Central memory CD4-positive, alpha-beta T cell (primary cell): ENCODE results near the gene CEP70.
A peak's percentile ranks its signal among the peaks of the same experiment; 100 is the strongest.
"Not testable (repeated sequence)": the region's sequence is repeated elsewhere in the genome, so short reads cannot be mapped to it uniquely, and the experiment has no call there.

Experiments
- DNase-seq: peaks from one replicate; pipeline ENCODE4 v3.0.0; 2022
- total RNA-seq, 3 experiments: gene quantifications; one replicate each; lab custom pipeline; 2026; lab: John Stamatoyannopoulos, UW

CEP70 gene
- total RNA-seq: 6.7 to 18.1 (median 15.7) reads per million in 3 experiments

GRCh38 chr3:138594150-138594934 is at the start of gene CEP70:
Gene CEP70, minus strand, starts transcription at chr3:138594260. Its CDS starts 21,333 bp downstream, at chr3:138572927.
- peak; percentile 91 for DNase-seq

GRCh38 chr3:138642927-138643253 is 48.8 kb upstream of the CEP70 start:
- DNase-seq: no peak

DNA sequence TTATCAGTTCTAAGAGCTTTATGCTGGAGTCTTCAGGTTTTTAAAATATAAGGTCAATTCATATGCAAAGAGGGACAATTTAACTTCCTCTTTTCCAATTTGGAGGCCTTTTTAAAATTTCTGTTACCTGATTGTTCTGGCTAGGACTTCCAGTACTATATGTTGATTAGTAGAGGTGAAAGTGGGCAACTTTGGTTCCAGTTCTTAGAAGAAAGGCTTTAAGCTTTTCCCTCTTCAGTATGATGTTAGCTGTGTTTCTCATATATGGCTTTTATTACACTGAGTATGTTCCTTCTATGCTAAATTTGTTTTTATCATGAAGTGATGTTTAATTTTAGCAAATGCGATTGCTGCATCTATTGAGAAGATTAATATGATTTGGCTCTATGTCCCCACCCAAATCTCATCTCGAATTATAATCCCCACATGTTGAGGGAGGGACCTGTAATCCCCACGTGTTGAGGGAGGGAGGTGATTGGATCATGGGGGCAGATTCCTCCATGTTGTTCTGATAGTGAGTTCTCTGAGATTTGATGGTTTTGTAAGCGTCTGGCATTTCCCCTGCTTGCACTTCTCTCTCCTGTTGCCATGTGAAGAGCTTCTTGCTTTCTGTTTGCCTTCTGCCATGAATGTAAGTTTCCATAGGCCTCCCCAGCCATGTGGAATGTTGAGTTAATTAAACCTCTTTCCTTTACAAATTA is 48.3 kb upstream of the CEP70 start:
- DNase-seq: no peak

GRCh38 chr3:138640537-138640936 is 46.5 kb upstream of the CEP70 start:
- DNase-seq: no peak

GRCh38 chr3:138638641-138639040 is 44.6 kb upstream of the CEP70 start:
- DNase-seq: no peak

DNA sequence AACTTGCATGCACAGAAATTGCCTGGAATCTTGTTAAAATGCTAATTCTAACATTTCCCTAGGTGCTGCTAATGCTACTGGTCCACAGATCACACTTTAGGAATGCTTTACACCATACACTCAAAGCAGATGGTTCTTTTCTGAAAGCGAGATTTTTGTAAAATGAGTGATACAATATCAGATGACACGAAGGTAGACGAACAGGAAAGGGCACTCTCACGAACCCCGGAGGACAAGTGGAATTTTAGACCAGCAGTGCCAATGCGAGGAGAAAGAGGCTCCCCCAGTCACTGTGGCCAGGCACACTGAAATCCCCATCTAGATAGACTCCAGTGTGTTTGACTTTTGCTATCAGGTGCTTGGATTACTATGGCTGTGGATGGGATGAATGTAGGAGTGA is 35.5 kb upstream of the CEP70 start:
- no peak for DNase-seq

DNA sequence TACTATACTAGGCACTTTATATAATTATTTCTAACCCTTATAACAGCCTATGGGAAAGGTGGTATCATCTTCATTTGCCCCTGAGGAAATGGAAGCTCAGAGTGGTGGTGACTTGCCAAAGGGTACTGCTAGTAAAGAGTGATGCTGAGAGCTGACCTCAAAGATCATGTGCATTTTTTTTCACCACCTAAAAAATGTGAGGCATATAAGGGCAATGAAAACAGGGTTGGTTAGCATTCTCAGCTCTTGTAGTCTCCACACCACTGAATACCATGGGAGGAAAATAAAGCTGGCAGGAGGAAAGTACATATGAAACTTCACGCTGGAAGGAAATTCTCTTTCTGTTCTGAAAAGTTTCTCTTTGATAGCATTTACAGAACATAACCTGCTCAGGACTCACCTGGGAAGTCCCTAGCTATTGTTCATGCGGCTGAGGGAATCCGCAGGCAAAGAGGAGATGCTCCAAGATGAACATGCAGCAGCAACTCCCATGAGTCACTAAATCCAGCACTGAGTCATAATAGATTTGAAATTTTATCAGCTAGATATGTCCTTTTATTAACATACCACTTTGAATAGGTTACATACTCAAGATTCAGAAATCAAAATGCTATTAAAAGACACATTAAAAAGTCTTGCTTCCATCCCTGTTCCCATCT is 31.8 kb upstream of the CEP70 start:
- no peak for DNase-seq

DNA sequence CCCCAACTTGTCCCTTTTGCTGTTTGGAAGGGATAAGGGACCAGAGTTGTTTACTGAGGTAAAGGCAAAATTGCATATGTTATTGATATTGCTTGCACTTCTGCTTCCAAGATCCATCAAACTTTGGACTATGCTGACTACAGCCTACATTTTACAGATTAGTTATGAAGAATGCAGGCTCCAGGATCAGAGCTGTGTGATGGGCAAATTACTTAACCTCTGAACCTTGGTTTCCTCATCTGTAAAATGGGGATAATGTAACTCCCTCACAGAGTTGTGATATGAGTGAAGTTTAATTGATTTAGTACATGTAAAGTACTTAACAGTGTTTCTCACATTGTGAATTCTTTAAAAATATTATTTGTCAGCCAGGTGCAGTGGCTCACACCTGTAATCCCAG is 30.5 kb upstream of the CEP70 start:
- no peak for DNase-seq

DNA sequence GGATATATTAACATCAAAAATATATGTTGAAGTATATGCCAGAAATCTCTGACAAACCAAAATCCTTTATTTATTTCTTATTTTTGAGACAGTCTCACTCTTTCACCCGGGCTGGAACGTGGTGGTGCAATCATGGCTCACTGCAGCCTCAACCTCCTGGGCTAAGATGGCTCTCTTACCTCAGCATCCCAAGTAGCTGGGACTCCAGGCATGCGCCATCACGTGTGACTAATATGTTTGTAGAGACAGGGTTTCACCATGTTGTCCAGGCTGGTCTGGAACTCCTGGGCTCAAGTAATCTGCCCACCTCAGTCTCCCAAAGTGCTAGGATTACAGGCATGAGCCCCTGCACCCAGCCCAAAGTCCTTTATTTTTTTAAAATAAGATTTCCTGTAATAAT is 26.4 kb upstream of the CEP70 start:
- no peak for DNase-seq

DNA sequence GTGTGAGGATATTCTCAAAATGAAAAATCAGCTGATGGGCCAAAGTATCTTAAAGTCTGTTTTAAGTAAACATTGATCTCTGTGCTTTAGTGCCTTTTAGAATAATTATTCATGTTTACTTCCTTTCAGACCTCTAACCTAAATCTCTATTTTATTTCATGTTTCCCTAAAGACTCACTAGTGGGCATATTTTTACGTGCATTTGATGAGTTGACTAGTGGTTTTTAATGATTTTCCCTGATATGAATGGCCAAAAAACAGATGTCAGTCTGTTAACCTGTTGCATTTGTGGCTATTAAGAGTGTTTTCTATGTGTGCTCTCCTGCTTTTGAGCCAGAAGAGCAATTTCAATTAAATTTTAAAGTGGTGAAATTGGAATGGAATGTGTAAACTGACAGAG is 21.4 kb upstream of the CEP70 start:
- DNase-seq: no peak

GRCh38 chr3:138609898-138610266 is 15.8 kb upstream of the CEP70 start:
- no peak for DNase-seq

GRCh38 chr3:138608322-138609135 is 14.5 kb upstream of the CEP70 start, which contains the start of gene FAIM:
Gene FAIM, plus strand, starts transcription at chr3:138608771. Its CDS starts 10,956 bp downstream, at chr3:138619727.
- peak; percentile 66 for DNase-seq

DNA sequence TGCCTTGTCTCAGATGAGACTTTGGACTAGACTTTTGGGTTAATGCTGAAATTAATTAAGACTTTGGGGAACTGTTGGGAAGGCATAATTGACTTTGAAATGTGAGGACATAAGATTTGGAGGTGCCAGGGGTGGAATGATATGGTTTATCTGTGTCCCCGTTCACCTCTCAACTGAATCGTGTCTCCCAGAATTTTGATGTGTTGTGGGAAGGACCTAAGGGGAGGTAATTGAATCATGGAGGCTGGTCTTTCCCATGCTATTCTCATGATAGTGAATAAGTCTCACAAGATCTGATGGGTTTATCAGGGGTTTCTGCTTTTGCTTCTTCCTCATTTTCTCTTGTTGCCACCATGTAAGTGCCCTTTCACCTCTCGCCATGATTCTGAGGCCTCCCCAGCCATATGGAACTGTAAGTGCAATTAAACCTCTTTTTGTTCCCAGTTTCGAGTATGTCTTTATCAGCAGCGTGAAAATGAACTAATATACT is 10.1 kb upstream of the CEP70 start:
- not testable (repeated sequence) for DNase-seq

GRCh38 chr3:138601661-138602060 is 7.6 kb upstream of the CEP70 start:
- not testable (repeated sequence) for DNase-seq

DNA sequence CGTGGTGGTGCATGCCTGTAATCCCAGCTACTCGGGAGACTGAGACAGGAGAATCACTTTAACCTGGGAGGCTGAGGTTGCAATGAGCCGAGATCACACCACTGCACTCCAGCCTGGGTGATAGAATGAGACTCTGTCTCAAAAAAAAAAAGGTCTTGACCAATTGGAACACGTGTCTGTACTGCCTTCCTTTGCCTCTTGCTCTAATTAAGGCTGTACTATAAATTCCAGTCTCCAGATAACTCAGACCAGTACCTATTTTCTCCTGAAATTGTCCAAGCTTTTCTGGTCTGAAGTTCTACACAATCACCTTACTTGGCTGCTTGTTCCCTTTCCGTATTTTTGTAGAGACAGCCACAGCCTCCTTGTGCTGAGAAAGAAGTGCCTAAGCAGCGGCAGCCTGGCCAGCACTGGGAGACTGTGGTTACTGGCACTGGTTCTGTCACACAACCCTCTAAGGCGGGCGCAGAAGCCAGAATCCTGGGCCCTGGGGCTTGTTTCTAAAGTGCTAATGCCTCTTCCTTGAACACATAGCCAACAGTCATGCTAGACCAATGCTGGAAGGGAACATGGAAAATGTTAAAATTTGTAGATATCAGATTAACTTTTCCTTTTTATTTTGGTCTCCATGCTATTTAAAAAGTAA is 6.2 kb upstream of the CEP70 start:
- no peak for DNase-seq

DNA sequence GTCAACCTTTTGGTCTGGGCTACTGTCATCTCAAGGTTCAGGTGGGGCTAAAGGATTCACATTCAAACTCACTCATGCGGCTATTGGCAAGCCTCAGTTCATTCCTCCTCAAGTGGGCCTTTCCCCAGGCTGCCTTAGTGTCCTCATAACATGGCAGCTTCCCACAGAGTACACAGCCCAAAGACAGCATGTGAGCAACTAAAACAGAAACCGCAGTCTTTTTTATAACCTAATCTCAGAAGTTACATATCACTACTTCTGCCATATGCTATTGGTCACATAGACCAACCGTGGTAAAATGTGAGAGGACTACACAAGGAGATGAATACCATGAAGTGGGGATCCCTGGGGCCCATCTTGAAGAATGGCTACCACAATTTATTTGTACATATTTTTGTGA is 4.5 kb upstream of the CEP70 start:
- DNase-seq: no peak

GRCh38 chr3:138597186-138597976 is 3.3 kb upstream of the CEP70 start:
- not testable (repeated sequence) for DNase-seq

- no peak for DNase-seq
These were observed 1.0 kb upstream of the CEP70 start for GRCh38 chr3:138594935-138595610.

GRCh38 chr3:138593488-138594149 is 441 bp downstream of the CEP70 start:
- DNase-seq: no peak

GRCh38 chr3:138591392-138591791 is 2.7 kb downstream of the CEP70 start:
- DNase-seq: no peak
